ENCODE measurements around the gene PTPRN2.

Gene PTPRN2

GRCh38 chr7:158025686-158026600 is 561.7 kb downstream of the PTPRN2 start:
- TF ChIP-seq ZFX (IDR thresholded peaks at IDR 0.05; ENCODE audit: borderline replicate concordance) (no peak), CTCF (IDR thresholded peaks at IDR 0.05) (no peak)
- H3K27ac ChIP-seq = no peak overlapping the region

DNA sequence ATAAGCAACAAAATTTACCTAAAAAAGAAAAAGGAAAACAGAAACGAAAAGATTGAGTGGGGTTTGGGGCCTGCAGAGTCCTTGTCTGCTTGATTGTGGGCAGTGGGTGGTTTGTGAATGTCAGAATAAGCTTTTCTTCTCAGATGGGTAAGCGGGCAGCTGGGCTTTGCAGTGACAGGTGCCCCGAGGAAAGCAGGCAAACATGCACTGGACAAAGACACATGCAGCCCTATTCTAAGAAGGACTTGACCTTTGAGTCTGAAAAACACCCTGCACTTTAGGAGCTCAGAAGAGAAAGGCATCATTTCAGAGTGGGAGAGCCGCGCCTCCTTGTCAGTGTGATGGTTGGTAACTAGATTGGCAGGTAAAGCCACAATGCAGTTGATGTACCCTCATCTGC is 562.7 kb downstream of the PTPRN2 start:
- H3K27ac ChIP-seq = no peak overlapping the region
- TF ChIP-seq ZFX (IDR thresholded peaks at IDR 0.05; ENCODE audit: borderline replicate concordance) (no peak), CTCF (IDR thresholded peaks at IDR 0.05) (no peak)

DNA sequence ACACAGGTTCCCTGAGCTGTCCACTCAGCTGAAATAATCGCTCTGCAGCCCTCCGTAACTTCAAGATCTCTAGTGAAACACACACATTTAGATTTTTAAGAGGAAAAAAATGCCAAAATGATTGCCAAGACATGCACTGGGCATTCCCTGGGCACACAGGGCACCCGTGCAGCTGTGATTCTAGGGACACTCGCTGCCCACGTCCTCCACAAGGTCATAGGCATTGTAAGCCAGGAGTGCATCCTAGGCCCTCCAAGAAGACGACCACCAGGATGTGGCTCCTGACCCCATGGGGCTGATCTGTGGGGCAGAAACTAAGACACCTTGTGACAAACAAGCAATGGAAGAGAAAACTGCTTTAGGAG is 563.3 kb downstream of the PTPRN2 start:
- H3K27ac ChIP-seq = no peak overlapping the region
- TF ChIP-seq ZFX (IDR thresholded peaks at IDR 0.05; ENCODE audit: borderline replicate concordance) = no peak
- no peak for TF ChIP-seq CTCF (IDR thresholded peaks at IDR 0.05)

DNA sequence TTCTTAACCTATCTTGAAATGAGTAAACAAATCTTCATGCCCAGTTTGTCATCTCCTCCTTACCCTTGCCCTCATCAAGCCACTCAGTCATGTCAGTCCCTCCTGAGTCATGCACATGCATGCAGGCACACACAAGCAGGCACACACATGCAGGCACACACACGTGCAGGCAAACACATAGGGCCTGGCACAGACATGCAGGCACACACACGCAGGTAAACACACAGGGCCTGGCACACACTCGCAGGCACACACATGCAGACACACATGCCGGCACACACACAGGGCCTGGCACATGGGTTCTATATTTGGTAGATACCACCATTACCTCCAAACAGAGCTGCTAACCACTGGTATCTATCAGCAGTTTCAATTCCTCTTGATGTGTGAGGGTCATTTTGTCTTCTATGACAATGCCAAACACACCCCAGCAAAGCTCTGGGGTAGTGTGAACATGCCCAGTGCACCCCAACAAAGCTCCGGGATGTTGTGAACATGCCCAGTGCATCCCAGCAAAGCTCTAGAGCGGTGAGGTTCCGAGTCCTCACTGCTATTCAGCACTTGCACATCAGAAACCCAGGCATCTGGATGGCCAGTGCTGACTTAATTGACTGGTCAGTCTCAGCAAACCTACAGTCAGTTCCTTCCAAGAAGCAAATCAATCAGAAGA is 563.8 kb downstream of the PTPRN2 start:
- H3K27ac ChIP-seq = no peak overlapping the region
- TF ChIP-seq CTCF (IDR thresholded peaks at IDR 0.05) (no peak), ZFX (IDR thresholded peaks at IDR 0.05; ENCODE audit: borderline replicate concordance) (no peak)

- no peak overlapping the region for H3K27ac ChIP-seq
- no peak for TF ChIP-seq ZFX (IDR thresholded peaks at IDR 0.05; ENCODE audit: borderline replicate concordance)
- TF ChIP-seq CTCF (IDR thresholded peaks at IDR 0.05) = no peak
Observed at GRCh38 chr7:158023157-158023556, 564.5 kb downstream of the PTPRN2 start.

- no peak overlapping the region for H3K27ac ChIP-seq
- TF ChIP-seq CTCF (IDR thresholded peaks at IDR 0.05) (no peak), ZFX (IDR thresholded peaks at IDR 0.05; ENCODE audit: borderline replicate concordance) (no peak)
Observed at GRCh38 chr7:158022601-158023000, 565.0 kb downstream of the PTPRN2 start.

GRCh38 chr7:158021836-158022235 is 565.8 kb downstream of the PTPRN2 start:
- H3K27ac ChIP-seq = no peak overlapping the region
- no peak for TF ChIP-seq CTCF (IDR thresholded peaks at IDR 0.05)
- no peak for TF ChIP-seq ZFX (IDR thresholded peaks at IDR 0.05; ENCODE audit: borderline replicate concordance)
